ENCODE results near the gene TRIP13. TPM values are rescaled to one million over a fixed set of nuclear protein-coding genes. Genes with fewer than 3 reads are reported as not detected.
"Not testable (repeated sequence)": the region's sequence is repeated elsewhere in the genome, so short reads cannot be mapped to it uniquely, and the experiment has no call there.

Gene TRIP13
- total RNA-seq, 2 donors from 2014 or later: 1.0 to 2.6 TPM

DNA sequence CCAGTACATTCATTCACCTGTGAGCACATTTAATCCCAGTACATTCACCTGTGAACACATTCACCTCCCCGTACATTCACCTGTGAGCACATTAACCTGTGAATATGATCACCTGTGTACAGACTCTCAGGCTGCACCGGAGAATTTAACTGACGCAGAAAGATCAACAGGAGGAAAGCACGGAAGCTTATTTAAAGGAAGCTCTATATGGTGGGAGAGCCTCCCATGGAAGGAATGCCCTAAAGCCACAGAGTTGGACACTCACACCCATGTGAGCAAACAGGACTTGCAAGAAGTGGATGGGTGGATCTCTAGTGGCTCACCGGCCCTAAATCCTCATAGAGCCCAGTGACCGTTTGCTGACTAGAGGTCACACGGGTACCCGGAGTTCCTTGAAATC is 38.2 kb downstream of the TRIP13 start:
- Mint-ChIP-seq H3K4me1 (peaks cover 12% of the 10 kb centered on the region), H3K27ac (no peak overlapping the region)

DNA sequence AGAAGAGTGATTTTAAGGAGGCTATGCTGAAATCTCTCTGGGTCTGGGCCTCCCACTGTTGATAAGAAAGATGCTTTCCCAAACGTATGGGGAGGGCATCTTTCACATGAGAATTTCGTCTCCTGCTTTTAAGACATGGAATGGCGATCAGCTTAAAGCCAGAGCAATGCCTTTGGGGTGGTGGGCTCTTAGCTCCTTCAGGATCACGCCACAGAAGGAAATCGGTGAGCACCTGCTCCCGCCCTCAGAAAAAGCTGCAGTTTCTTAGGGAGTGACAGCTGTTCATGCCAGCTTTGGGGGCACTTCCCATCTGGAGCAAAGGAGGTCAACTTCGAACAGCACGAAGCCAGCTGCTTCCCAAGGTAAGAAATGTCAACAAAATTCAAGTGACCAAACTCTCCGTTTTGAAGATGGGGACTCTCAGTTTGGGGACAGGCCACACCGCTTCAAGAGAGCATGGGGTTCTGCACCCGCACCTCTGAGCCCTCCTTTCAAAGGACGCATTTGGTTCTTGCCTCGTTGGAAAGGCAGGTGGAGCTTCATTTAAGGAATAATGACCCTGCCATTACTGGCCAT is 39.0 kb downstream of the TRIP13 start:
- peaks cover 9% of the 10 kb centered on the region for H3K36me3 Mint-ChIP-seq (ENCODE audit: low read depth)
- no peak for ATAC-seq
- no peaks in the 10 kb centered on the region for H3K9me3 ChIP-seq (ENCODE audit: control insufficient read depth, low read length, poor library complexity, severe bottlenecking)
- no peak overlapping the region for H3K27ac Mint-ChIP-seq
- no peak for DNase-seq
- H3K4me3 Mint-ChIP-seq: no peak overlapping the region
- peaks cover 4% of the 10 kb centered on the region for H3K4me1 Mint-ChIP-seq
- peaks cover 41% of the 10 kb centered on the region for H3K27me3 Mint-ChIP-seq

More for the DNA sequence above, 38.2 kb downstream of the TRIP13 start:
- no peaks in the 10 kb centered on the region for H3K9me3 ChIP-seq (ENCODE audit: control insufficient read depth, low read length, poor library complexity, severe bottlenecking)
- Mint-ChIP-seq H3K36me3 (ENCODE audit: low read depth) (peaks cover 9% of the 10 kb centered on the region), H3K4me3 (no peak overlapping the region), H3K27me3 (peaks cover 49% of the 10 kb centered on the region)
- DNase-seq (no peak), ATAC-seq (no peak)

DNA sequence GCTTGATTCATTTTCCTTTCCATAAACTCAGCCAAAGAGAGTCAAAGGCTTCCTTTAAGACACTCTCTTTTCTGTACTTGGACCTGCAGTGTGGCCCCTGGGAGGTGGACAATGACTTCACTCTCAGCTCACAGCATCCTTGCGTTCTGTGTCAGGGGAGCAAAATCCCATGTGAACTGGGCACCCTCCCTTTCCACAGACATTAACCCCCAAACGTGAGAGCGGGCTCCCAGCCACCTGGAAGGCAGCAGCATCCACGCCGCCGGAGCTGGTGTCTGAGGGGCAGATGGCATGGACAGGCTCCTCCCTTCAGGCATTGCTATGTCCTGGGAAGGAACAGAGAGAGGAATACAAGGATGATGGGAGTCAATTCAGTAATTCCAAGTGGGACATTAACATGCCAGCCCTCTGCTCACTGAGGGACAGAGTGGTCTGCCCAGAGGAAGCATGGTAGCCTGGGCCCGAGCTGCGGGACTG is 39.5 kb downstream of the TRIP13 start:
- ATAC-seq (no peak), DNase-seq (no peak)
- peaks cover 9% of the 10 kb centered on the region for H3K36me3 Mint-ChIP-seq (ENCODE audit: low read depth)
- no peak overlapping the region for H3K27ac Mint-ChIP-seq
- H3K27me3 Mint-ChIP-seq: peaks cover 37% of the 10 kb centered on the region
- H3K4me1 Mint-ChIP-seq: peaks cover 4% of the 10 kb centered on the region
- H3K4me3 Mint-ChIP-seq: no peak overlapping the region
- no peaks in the 10 kb centered on the region for H3K9me3 ChIP-seq (ENCODE audit: control insufficient read depth, low read length, poor library complexity, severe bottlenecking)

DNA sequence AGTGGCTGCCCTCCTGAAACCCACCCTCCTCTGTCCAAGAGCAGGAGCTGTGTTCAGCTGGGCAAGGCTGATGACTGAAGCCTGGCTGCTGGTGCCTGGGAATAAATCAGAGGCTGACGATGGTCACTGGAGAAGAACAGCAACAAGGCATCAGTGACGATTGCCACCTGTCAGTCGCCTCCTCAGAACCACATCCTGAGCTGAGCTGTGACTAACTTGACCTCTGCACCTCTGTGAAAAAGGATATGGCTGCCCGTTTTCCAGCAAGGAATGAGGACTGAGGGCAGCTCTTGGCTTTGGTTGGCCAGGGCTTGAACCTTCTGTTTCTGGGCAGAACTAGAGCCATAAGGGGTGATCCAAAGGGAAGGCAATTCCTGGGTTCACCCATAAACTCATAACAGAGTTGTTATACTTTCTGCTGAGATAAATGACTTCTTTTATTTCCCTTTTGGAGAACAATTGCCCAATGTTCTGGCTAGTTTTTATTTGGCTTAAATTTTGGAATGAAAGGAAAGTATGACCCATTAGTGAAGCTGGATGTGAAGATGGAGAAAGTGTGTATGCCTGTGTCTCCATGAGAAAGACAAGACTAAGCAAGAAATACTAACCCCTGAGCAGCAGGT is 40.1 kb downstream of the TRIP13 start:
- no peak for DNase-seq
- H3K36me3 Mint-ChIP-seq (ENCODE audit: low read depth): peaks cover 9% of the 10 kb centered on the region
- ATAC-seq: no peak
- H3K27me3 Mint-ChIP-seq: peaks cover 32% of the 10 kb centered on the region
- no peak overlapping the region for H3K4me3 Mint-ChIP-seq
- no peak overlapping the region for H3K27ac Mint-ChIP-seq
- H3K4me1 Mint-ChIP-seq: peaks cover 4% of the 10 kb centered on the region
- H3K9me3 ChIP-seq (ENCODE audit: control insufficient read depth, low read length, poor library complexity, severe bottlenecking): no peaks in the 10 kb centered on the region

DNA sequence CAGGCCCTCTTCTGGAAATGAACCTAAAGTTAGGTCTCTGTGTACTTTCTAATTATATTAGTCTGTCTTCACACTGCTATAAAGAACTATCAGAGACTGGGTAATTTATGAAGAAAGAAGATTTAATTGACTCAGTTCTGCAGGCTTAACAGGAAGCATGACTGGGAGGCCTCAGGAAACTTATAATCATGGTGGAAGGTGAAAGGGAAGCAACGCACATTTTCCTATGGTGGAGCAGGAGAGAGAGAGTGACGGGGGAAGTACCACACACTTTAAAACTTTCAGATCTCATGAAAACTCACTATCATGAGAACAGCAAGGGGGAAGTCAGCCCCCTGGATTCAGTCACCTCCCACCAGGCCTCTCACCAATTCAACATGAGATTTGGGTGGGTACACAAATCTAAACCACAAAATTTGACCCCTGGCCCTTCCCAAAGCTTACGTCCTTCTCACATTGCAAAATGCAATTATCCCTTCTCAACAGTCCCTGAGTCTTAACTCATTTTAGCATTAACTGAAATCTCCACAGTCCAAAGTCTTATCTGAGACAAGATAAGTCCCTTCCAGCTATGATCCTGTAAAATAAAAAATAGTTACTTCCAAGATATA is 40.7 kb downstream of the TRIP13 start:
- H3K27me3 Mint-ChIP-seq: peaks cover 26% of the 10 kb centered on the region
- peaks cover 2% of the 10 kb centered on the region for H3K4me1 Mint-ChIP-seq
- H3K4me3 Mint-ChIP-seq: no peak overlapping the region
- no peaks in the 10 kb centered on the region for H3K9me3 ChIP-seq (ENCODE audit: control insufficient read depth, low read length, poor library complexity, severe bottlenecking)
- ATAC-seq (no peak), DNase-seq (no peak)
- no peak overlapping the region for H3K27ac Mint-ChIP-seq
- peaks cover 7% of the 10 kb centered on the region for H3K36me3 Mint-ChIP-seq (ENCODE audit: low read depth)

DNA sequence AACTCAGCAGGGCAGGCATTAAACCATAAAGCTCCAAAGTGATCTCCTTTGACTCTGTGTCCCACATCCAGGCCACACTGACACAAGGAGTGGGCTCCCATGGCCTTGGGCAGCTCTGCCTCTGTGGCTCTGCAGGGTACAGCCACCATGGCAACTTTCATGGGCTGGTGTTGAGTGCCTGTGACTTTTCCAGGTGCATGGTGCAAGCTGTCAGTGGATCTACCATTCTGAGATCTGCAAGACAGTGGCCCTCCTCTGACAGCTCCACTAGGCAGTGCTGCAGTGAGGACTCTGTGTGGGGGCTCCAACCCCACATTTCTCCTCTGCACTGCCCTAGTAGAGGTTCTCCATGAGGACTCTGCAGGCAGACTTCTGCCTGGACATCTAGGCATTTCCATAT is 41.3 kb downstream of the TRIP13 start:
- not testable (repeated sequence) for H3K4me3 Mint-ChIP-seq; H3K9me3 ChIP-seq (ENCODE audit: control insufficient read depth, low read length, poor library complexity, severe bottlenecking); ATAC-seq; H3K27ac Mint-ChIP-seq; H3K36me3 Mint-ChIP-seq (ENCODE audit: low read depth); H3K4me1 Mint-ChIP-seq; DNase-seq
- H3K27me3 Mint-ChIP-seq: peaks cover 20% of the 10 kb centered on the region

DNA sequence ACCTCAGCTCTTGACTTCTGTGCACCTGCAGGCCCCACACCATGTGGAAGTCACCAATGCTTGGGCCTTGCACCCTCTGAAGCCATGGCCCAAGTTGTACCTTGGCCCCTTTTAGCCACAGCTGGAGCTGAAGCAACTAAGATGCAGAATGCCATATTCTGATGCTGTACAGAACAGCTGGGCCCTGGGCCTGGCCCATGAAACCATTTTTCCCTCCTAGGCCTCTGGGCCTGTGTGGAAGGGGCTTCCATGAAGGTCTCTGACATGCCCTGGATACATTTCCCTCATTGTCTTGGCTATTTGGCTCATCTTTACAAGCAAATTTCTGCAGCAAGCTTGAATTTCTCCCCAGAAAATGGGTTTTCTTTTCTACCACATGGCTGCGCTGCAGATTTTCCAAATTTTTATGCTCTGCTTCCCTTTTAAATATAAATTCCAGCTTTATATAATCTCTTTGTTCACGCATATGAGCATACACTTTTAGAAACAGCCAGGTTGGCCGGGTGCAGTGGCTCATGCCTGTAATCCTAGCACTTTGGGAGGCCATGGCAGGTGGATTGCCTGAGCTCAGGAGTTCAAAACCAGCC is 41.8 kb downstream of the TRIP13 start:
- not testable (repeated sequence) for H3K4me1 Mint-ChIP-seq, DNase-seq

DNA sequence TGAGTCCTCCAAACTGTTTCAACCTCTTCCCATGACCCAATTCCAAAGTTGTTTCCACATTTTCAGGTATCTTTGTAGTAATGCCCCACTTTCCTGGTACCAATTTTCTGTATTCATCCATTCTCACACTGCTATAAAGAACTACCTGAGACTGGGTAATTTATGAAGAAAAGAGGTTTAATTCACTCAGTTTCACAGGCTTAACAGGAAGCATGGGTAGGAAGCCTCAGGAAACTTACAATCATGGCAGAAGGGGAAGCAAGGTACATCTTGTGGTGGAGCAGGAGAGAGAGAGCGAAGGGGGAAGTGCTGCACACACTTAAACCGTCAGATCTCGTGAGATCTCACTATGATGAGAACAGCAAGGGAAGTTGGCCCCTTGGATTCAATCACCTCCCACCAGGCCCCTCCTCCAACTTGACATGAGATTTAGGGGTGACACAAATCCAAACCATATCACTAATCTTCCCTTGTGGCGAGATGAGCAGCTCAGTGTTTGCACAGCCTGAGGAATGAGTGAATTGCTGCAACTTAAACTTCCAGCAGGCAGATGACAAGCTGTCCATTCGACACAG is 42.9 kb downstream of the TRIP13 start:
- Mint-ChIP-seq H3K36me3 (ENCODE audit: low read depth) (peaks cover 2% of the 10 kb centered on the region), H3K27ac (no peak overlapping the region), H3K4me3 (no peak overlapping the region), H3K4me1 (peaks cover 2% of the 10 kb centered on the region), H3K27me3 (peaks cover 9% of the 10 kb centered on the region)
- ATAC-seq (no peak), DNase-seq (no peak)
- no peaks in the 10 kb centered on the region for H3K9me3 ChIP-seq (ENCODE audit: control insufficient read depth, low read length, poor library complexity, severe bottlenecking)

More for the DNA sequence above, 41.8 kb downstream of the TRIP13 start:
- not testable (repeated sequence) for H3K4me3 Mint-ChIP-seq; H3K9me3 ChIP-seq (ENCODE audit: control insufficient read depth, low read length, poor library complexity, severe bottlenecking); ATAC-seq; H3K36me3 Mint-ChIP-seq (ENCODE audit: low read depth)
- Mint-ChIP-seq H3K27ac (peak overlapping the region; percentile 56), H3K27me3 (peaks cover 17% of the 10 kb centered on the region)

DNA sequence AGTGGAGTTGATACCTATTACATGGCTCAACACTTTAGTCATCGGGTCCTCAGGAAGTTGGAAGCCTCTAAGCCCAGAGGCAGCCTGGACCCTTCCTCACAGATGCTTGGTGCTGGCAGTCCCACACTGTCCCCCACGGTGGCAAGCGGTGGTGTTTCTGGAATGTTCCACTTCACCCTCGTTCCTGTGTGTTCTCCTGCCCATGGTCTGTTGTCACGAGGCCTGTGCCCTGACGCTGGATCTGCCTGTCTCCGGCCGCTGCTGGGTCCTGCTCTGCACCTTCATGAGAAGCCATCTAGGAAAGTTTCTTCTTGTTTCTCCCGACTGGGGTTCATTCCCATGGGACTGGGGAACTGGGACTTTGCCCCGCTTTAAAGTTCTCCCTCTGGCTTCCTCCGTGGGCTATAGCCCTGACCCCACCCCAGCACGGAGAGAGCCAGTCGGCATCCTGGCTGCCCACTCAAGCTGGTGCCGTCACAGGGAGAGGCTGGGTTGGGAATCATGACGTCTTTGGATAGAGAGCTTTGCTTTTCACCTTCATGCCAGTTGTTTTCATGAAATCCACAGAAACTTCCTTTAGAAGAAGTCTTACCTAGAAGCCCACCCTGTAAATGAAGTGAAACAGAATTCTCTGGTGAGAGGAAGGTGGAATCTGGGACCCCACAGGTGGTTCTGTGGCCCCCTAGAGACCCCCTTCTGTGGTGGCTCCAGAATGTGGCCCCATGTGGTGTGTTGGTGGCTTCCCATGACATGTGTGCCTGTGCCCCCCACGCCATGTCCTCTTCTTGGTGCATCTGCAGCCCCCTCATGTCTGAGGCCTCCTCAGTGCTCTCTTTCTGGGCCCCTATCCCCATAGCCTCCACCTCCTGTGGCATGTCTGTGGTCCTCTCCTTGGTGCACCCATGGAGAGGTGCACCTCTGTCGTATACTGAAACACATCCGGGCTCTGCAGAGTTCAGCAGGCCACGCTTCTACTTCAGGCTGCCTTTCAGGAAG is 43.8 kb downstream of the TRIP13 start:
- Mint-ChIP-seq H3K36me3 (ENCODE audit: low read depth) (peaks cover 2% of the 10 kb centered on the region), H3K4me1 (peaks cover 2% of the 10 kb centered on the region), H3K27ac (no peak overlapping the region), H3K4me3 (no peak overlapping the region), H3K27me3 (peaks cover 18% of the 10 kb centered on the region)
- DNase-seq (no peak), ATAC-seq (no peak)
- no peaks in the 10 kb centered on the region for H3K9me3 ChIP-seq (ENCODE audit: control insufficient read depth, low read length, poor library complexity, severe bottlenecking)

DNA sequence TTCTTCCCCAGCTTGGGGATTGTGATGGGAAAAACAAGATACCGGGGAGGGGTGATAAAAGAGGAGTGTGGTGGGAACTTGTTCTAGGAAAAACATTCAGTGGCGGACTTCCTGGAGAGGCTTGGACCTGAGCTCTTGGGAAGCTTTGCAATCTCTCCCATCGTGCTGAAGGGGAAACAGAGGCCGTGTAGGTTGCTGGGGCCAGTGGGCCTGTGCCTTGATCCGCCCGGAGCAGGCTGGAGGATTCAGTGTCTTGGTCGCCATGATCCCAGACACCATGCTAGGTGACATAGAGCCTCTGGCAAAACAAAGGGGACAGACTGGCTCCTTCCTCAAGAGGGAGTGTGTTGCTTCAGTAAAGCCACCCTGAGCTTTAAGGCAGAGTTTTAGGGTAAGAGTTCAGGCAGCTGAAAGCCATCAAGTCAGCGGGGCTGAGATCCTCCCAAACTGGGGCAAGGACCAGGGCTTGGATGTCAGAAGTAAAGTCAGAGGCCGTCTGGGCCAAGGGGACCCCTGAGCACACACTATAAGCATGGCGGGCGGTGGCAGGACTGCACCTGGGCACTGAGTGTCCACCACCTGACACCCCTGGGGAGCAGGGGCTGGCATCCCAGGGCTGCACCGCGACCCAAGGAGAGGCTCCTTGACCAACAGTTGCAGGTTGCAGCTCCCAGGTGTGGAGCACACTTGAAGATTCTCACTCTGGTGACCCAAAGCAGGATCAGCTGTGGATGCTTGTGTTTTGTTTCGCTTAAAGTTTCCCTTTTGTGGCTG is 44.7 kb downstream of the TRIP13 start:
- peaks cover 2% of the 10 kb centered on the region for H3K4me1 Mint-ChIP-seq
- peaks cover 2% of the 10 kb centered on the region for H3K36me3 Mint-ChIP-seq (ENCODE audit: low read depth)
- peaks cover 18% of the 10 kb centered on the region for H3K27me3 Mint-ChIP-seq
- no peak overlapping the region for H3K4me3 Mint-ChIP-seq
- H3K9me3 ChIP-seq (ENCODE audit: control insufficient read depth, low read length, poor library complexity, severe bottlenecking): no peaks in the 10 kb centered on the region
- no peak for DNase-seq
- ATAC-seq: no peak
- no peak overlapping the region for H3K27ac Mint-ChIP-seq

DNA sequence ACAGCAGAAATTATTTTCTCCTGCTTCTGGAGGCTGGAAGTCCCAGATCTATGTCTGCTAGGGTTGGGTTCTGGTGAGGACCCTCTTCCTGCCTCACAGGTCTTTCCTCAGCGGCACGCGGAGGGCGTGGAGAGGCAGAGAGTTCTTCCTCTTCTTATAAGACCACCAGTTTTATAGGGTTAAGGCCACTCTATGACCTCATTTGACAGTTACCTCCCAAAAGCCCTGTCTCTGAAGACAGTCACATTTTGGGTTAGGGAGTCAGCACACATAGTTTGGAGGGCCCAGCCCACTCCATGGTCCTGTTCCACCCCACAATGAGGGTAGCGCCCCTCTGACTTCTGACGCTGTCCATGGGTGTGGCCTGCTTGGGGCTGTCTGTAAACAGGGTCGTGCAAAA is 46.7 kb downstream of the TRIP13 start:
- no peak for DNase-seq
- Mint-ChIP-seq H3K27ac (no peak overlapping the region), H3K4me3 (no peak overlapping the region), H3K36me3 (ENCODE audit: low read depth) (peaks cover 2% of the 10 kb centered on the region), H3K4me1 (peaks cover 2% of the 10 kb centered on the region), H3K27me3 (peaks cover 35% of the 10 kb centered on the region)
- no peak for ATAC-seq
- no peaks in the 10 kb centered on the region for H3K9me3 ChIP-seq (ENCODE audit: control insufficient read depth, low read length, poor library complexity, severe bottlenecking)

DNA sequence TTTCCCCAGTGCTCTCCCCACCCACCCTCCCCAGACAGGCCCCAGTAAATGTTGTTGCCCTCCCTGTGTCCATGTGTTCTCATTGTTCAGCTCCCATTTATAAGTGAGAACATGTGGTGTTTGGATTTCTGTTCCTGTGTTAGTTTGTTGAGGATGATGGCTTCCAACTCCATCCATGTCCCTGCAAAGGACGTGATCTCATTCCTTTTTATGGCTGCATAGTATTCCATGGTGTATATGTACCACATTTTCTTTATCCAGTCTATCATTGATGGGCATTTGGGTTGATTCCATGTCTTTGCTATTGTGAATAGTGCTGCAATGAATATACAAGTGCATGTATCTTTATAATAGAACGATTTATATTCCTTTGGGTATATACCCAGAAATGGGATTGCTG is 48.1 kb downstream of the TRIP13 start:
- peaks cover 46% of the 10 kb centered on the region for H3K27me3 Mint-ChIP-seq
- DNase-seq: not testable (repeated sequence)

More for the DNA sequence above, 48.1 kb downstream of the TRIP13 start:
- H3K4me3 Mint-ChIP-seq; H3K27ac Mint-ChIP-seq; H3K9me3 ChIP-seq (ENCODE audit: control insufficient read depth, low read length, poor library complexity, severe bottlenecking); H3K36me3 Mint-ChIP-seq (ENCODE audit: low read depth); H3K4me1 Mint-ChIP-seq; ATAC-seq: not testable (repeated sequence)

All from T-helper 17 cell (primary cell).